Ishikawa (cell line): Measurements from ENCODE around the gene CACNA1C.

Experiments used
- CREB1 ChIP-seq: IDR thresholded peaks from 2 replicates; pipeline ENCODE4 v1.6.1; 2012; ENCODE audit warnings: low read depth
- YY1 ChIP-seq: IDR thresholded peaks from 2 replicates; pipeline ENCODE4 v1.6.1; 2012; ENCODE audit warnings: low read depth
- TF ChIP-seq, protein P1 (sequence below): IDR thresholded peaks from 2 replicates; pipeline ENCODE4 v1.6.1; 2012

DNA sequence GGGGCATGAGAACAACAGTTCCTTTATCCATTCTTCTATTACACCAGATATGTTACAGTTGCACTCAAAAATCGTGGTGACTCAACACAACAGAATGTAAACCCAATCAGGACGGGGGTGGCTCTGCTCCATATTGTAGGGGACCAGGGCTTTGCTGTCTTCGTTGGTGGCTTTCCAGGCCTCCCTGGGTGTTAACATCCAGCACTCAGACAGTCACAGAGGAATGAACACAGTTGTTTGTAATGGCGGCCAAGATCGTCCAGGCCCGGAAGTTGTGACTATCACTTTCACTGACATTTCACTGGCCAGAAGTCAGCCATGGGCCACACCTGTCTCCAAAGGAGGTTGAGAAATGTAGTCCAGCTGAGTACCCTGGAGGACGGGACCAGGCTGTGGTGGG is 204.1 kb downstream of the CACNA1C start:
- no peak for TF ChIP-seq YY1
- TF ChIP-seq, protein P1, sequence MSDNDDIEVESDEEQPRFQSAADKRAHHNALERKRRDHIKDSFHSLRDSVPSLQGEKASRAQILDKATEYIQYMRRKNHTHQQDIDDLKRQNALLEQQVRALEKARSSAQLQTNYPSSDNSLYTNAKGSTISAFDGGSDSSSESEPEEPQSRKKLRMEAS: no peak
- TF ChIP-seq CREB1: no peak
